MM.1S (cell line): ENCODE results near the gene CLEC4M.

Source experiments
- DNase-seq: peaks from one replicate; pipeline ENCODE4 v3.0.0-alpha.2; 2015
- H2AFZ ChIP-seq: fragments of 300-600 bp; sonication (generic); 2 replicates; pipeline ENCODE4 v1.6.0; 2016; ENCODE audit warnings: antibody characterized with exemption, low read length
- H3F3A ChIP-seq: fragments of 300-600 bp; sonication (generic); 2 replicates; pipeline ENCODE4 v1.6.1; 2016; ENCODE audit warnings: mild to moderate bottlenecking, antibody characterized with exemption, low read length, moderate library complexity, mixed read lengths; ENCODE audit not compliant: insufficient read depth
- H3K27ac ChIP-seq: fragments of 300-600 bp; sonication (generic); 2 replicates; pipeline ENCODE4 v1.5.1; 2016; ENCODE audit warnings: mild to moderate bottlenecking, low read length
- H3K27me3 ChIP-seq: fragments of 300-600 bp; sonication (generic); replicated peaks from 2 replicates; pipeline ENCODE4 v1.6.0; 2016; ENCODE audit warnings: low read length; ENCODE audit not compliant: insufficient read depth
- H3K36me3 ChIP-seq: fragments of 300-600 bp; sonication (generic); replicated peaks from 2 replicates; pipeline ENCODE4 v1.6.1; 2016; ENCODE audit warnings: mild to moderate bottlenecking, low read length, mixed read lengths; ENCODE audit not compliant: insufficient read depth
- H3K4me1 ChIP-seq: fragments of 300-600 bp; sonication (generic); 2 replicates; pipeline ENCODE4 v1.6.1; 2016; ENCODE audit warnings: low read length, mixed read lengths
- H3K4me2 ChIP-seq: fragments of 300-600 bp; sonication (generic); 2 replicates; pipeline ENCODE4 v1.6.0; 2016; ENCODE audit warnings: low read depth, low read length
- H3K4me3 ChIP-seq: fragments of 300-600 bp; sonication (generic); 2 replicates; pipeline ENCODE4 v1.5.1; 2016; ENCODE audit warnings: low read length, mixed read lengths
- H3K79me2 ChIP-seq: fragments of 300-600 bp; sonication (generic); 2 replicates; pipeline ENCODE4 v1.6.1; 2016; ENCODE audit warnings: mixed run types, low read length, mixed read lengths
- H3K9ac ChIP-seq: fragments of 300-600 bp; sonication (generic); 2 replicates; pipeline ENCODE4 v1.6.1; 2016; ENCODE audit warnings: low read length, mixed read lengths
- H3K9me2 ChIP-seq: fragments of 300-600 bp; sonication (generic); replicated peaks from 2 replicates; pipeline ENCODE4 v1.6.1; 2016; ENCODE audit warnings: mild to moderate bottlenecking, low read length, mixed read lengths; ENCODE audit not compliant: insufficient read depth
- H3K9me3 ChIP-seq: fragments of 300-600 bp; sonication (generic); replicated peaks from 2 replicates; pipeline ENCODE4 v1.6.1; 2016; ENCODE audit warnings: mild to moderate bottlenecking, low read length, mixed read lengths; ENCODE audit not compliant: insufficient read depth
- H4K20me1 ChIP-seq: fragments of 300-600 bp; sonication (generic); 2 replicates; pipeline ENCODE4 v1.6.1; 2016; ENCODE audit warnings: mild to moderate bottlenecking, low read length, moderate library complexity, mixed read lengths; ENCODE audit not compliant: insufficient read depth
- EZH2 ChIP-seq: fragments of 300-600 bp; sonication (generic); optimal IDR thresholded peaks from 2 replicates; pipeline ENCODE3; 2017; ENCODE audit warnings: low read depth, mild to moderate bottlenecking, antibody characterized with exemption, low read length, mixed read lengths
- EZH2phosphoT487 ChIP-seq: fragments of 300-600 bp; sonication (generic); IDR thresholded peaks from 2 replicates; pipeline ENCODE4 v1.6.1; 2018; ENCODE audit warnings: antibody characterized with exemption, low read length
- TF ChIP-seq, protein P1 (sequence below): fragments of 300-600 bp; sonication (generic); IDR thresholded peaks from 2 replicates; pipeline ENCODE4 v1.5.1; 2016; ENCODE audit warnings: antibody characterized with exemption, low read length, mixed read lengths

Gene CLEC4M

DNA sequence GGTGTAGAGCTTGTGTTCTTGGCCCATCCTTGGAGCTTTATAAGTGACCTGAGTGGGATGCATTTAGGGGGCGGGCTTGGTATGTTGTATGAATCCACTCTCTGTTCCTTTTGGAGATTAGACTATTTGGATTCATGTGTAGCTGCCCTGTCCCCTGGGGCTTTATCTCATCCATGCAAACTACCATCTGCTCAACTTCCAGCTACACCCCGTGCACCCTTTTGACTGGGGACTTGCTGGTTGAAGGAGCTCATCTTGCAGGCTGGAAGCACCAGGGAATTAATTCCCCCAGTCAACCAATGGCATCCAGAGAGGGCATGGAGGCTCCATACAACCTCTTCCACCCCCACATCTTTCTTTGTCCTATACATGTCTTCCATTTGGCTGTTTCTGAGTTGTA, 6.1 kb downstream of the CLEC4M start:
- H3K36me3 ChIP-seq = no peaks in the 10 kb centered on the region
- H3K9me3 ChIP-seq = no peaks in the 10 kb centered on the region
- TF ChIP-seq, protein P1, sequence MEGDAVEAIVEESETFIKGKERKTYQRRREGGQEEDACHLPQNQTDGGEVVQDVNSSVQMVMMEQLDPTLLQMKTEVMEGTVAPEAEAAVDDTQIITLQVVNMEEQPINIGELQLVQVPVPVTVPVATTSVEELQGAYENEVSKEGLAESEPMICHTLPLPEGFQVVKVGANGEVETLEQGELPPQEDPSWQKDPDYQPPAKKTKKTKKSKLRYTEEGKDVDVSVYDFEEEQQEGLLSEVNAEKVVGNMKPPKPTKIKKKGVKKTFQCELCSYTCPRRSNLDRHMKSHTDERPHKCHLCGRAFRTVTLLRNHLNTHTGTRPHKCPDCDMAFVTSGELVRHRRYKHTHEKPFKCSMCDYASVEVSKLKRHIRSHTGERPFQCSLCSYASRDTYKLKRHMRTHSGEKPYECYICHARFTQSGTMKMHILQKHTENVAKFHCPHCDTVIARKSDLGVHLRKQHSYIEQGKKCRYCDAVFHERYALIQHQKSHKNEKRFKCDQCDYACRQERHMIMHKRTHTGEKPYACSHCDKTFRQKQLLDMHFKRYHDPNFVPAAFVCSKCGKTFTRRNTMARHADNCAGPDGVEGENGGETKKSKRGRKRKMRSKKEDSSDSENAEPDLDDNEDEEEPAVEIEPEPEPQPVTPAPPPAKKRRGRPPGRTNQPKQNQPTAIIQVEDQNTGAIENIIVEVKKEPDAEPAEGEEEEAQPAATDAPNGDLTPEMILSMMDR = no peak
- TF ChIP-seq EZH2 (no peak), EZH2phosphoT487 (no peak)
- no peak for DNase-seq
- no peaks in the 10 kb centered on the region for H4K20me1 ChIP-seq
- H3K9me2 ChIP-seq = no peaks in the 10 kb centered on the region
- H3K4me3 ChIP-seq = no peak overlapping the region
- peaks cover 83% of the 10 kb centered on the region for H3K27me3 ChIP-seq
- no peaks in the 10 kb centered on the region for H3F3A ChIP-seq
- no peak overlapping the region for H2AFZ ChIP-seq
- H3K79me2 ChIP-seq = no peaks in the 10 kb centered on the region
- no peak overlapping the region for H3K9ac ChIP-seq
- no peak overlapping the region for H3K4me2 ChIP-seq
- no peaks in the 10 kb centered on the region for H3K4me1 ChIP-seq
- H3K27ac ChIP-seq = no peak overlapping the region

DNA sequence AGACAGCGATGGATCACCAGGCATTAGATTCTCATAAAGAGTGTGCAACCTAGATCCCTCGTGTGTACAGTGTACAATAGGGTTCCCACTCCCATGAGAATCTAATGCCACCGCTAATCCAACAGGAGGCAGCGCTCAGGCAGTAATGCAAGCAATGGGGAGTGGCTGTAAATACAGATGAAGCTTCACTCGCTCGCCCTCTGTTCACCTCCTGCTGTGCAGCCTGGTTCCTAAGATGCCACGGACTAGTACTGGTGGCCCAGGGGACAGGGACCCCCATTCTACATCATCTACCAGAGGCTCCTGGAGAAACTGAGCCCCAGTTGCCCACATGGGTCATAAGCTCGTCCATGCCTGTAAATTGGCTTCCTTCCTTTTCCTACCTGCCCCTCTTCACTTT, 8.0 kb downstream of the CLEC4M start:
- peaks cover 97% of the 10 kb centered on the region for H3K27me3 ChIP-seq
- no peaks in the 10 kb centered on the region for H3K9me3 ChIP-seq
- H3K4me2 ChIP-seq = no peak overlapping the region
- DNase-seq = no peak
- H3F3A ChIP-seq = no peaks in the 10 kb centered on the region
- H3K36me3 ChIP-seq = no peaks in the 10 kb centered on the region
- no peaks in the 10 kb centered on the region for H3K4me1 ChIP-seq
- no peak overlapping the region for H2AFZ ChIP-seq
- H3K27ac ChIP-seq = no peak overlapping the region
- H3K79me2 ChIP-seq = no peaks in the 10 kb centered on the region
- no peaks in the 10 kb centered on the region for H4K20me1 ChIP-seq
- TF ChIP-seq, protein P1 = no peak
- TF ChIP-seq EZH2phosphoT487 = no peak
- no peak for TF ChIP-seq EZH2
- no peaks in the 10 kb centered on the region for H3K9me2 ChIP-seq
- no peak overlapping the region for H3K4me3 ChIP-seq
- H3K9ac ChIP-seq = no peak overlapping the region

DNA sequence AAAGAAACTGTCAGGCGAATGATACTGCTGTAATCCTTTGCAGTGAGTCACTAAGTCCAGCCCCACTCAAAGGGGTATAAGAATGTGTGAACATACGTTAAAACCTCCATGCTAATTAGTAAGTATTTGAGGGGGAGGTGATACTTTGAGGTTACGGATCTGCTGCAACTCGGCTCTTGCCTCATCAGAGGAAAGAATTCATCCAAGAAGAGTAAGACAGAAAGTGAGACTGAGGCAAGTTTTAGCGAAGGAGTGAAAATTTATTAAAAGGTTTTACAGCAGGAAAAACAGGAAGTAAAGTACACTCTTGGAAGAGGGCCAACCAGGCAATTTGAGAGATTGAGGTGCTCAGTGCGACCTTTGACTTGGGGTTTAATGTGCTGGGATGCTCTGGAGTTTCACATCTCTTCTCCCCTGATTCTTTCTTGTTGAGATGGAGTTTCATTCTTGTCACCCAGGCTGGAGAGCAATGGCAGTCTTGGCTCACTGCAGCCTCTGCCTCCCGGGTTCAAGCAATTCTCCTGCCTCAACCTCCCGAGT, 9.8 kb downstream of the CLEC4M start:
- no peaks in the 10 kb centered on the region for H3F3A ChIP-seq
- no peaks in the 10 kb centered on the region for H3K4me1 ChIP-seq
- H3K27me3 ChIP-seq = peaks cover 96% of the 10 kb centered on the region
- H3K79me2 ChIP-seq = no peaks in the 10 kb centered on the region
- H3K4me3 ChIP-seq = no peak overlapping the region
- no peaks in the 10 kb centered on the region for H3K9me2 ChIP-seq
- H3K4me2 ChIP-seq = no peak overlapping the region
- no peaks in the 10 kb centered on the region for H4K20me1 ChIP-seq
- H3K27ac ChIP-seq = no peak overlapping the region
- no peak for DNase-seq
- TF ChIP-seq EZH2phosphoT487 = no peak
- TF ChIP-seq, protein P1 = no peak
- no peaks in the 10 kb centered on the region for H3K9me3 ChIP-seq
- no peak overlapping the region for H2AFZ ChIP-seq
- no peak overlapping the region for H3K9ac ChIP-seq
- no peaks in the 10 kb centered on the region for H3K36me3 ChIP-seq
